ENCODE measurements around the gene RUFY2. TPM values are rescaled to one million over a fixed set of nuclear protein-coding genes. Genes with fewer than 3 reads are reported as not detected.

Gene RUFY2
- total RNA-seq, 1 donor from 2014 or later: 22.4 TPM

GRCh38 chr10:68419376-68419775 is 12.3 kb upstream of the RUFY2 start:
- Mint-ChIP-seq H3K27me3 (ENCODE audit: low read depth) (no peaks in the 10 kb centered on the region), H3K9me3 (no peaks in the 10 kb centered on the region), H3K4me1 (no peaks in the 10 kb centered on the region), H3K27ac (ENCODE audit: unreplicated experiment) (no peak overlapping the region), H3K36me3 (ENCODE audit: low read depth) (peaks cover 14% of the 10 kb centered on the region), H3K4me3 (no peak overlapping the region)
- no peak for DNase-seq (ENCODE audit: low read depth, low spot score)
- TF ChIP-seq CTCF (conservative IDR thresholded peaks at IDR 0.05): no peak

- Mint-ChIP-seq H3K27me3 (ENCODE audit: low read depth) (no peaks in the 10 kb centered on the region), H3K4me3 (peak overlapping the region; percentile 71), H3K9me3 (no peaks in the 10 kb centered on the region), H3K4me1 (peaks cover 24% of the 10 kb centered on the region), H3K27ac (ENCODE audit: unreplicated experiment) (no peak overlapping the region), H3K36me3 (ENCODE audit: low read depth) (peaks cover 9% of the 10 kb centered on the region)
- no peak for TF ChIP-seq CTCF (conservative IDR thresholded peaks at IDR 0.05)
- no peak for DNase-seq (ENCODE audit: low read depth, low spot score)
Observed at GRCh38 chr10:68408898-68409518, 1.9 kb upstream of the RUFY2 start.

- Mint-ChIP-seq H3K4me1 (peaks cover 24% of the 10 kb centered on the region), H3K27me3 (ENCODE audit: low read depth) (no peaks in the 10 kb centered on the region), H3K36me3 (ENCODE audit: low read depth) (no peaks in the 10 kb centered on the region), H3K27ac (ENCODE audit: unreplicated experiment) (peak overlapping the region; percentile 93), H3K9me3 (no peaks in the 10 kb centered on the region), H3K4me3 (peak overlapping the region; percentile 92)
- peak; percentile 65 for DNase-seq (ENCODE audit: low read depth, low spot score)
- TF ChIP-seq CTCF (conservative IDR thresholded peaks at IDR 0.05): no peak
Observed at GRCh38 chr10:68406111-68406814, 814 bp downstream of the RUFY2 start.

GRCh38 chr10:68403701-68404100 is 3.4 kb downstream of the RUFY2 start:
- Mint-ChIP-seq H3K9me3 (no peaks in the 10 kb centered on the region), H3K4me3 (no peak overlapping the region), H3K27ac (ENCODE audit: unreplicated experiment) (no peak overlapping the region), H3K36me3 (ENCODE audit: low read depth) (peaks cover 7% of the 10 kb centered on the region), H3K27me3 (ENCODE audit: low read depth) (no peaks in the 10 kb centered on the region), H3K4me1 (peaks cover 24% of the 10 kb centered on the region)
- no peak for DNase-seq (ENCODE audit: low read depth, low spot score)
- no peak for TF ChIP-seq CTCF (conservative IDR thresholded peaks at IDR 0.05)

- peaks cover 7% of the 10 kb centered on the region for H3K36me3 Mint-ChIP-seq (ENCODE audit: low read depth)
- peak overlapping the region; percentile 49 for H3K4me3 Mint-ChIP-seq
- no peak for TF ChIP-seq CTCF (conservative IDR thresholded peaks at IDR 0.05)
- H3K27ac Mint-ChIP-seq (ENCODE audit: unreplicated experiment): no peak overlapping the region
- H3K4me1 Mint-ChIP-seq: peaks cover 21% of the 10 kb centered on the region
- H3K27me3 Mint-ChIP-seq (ENCODE audit: low read depth): no peaks in the 10 kb centered on the region
- no peaks in the 10 kb centered on the region for H3K9me3 Mint-ChIP-seq
- no peak for DNase-seq (ENCODE audit: low read depth, low spot score)
Observed at GRCh38 chr10:68402276-68402675, 4.8 kb downstream of the RUFY2 start.

All from neural crest cell (in vitro differentiated cells).